Measurements from ENCODE around the gene ORM2. TPM values are rescaled to one million over a fixed set of nuclear protein-coding genes. Genes with fewer than 3 reads are reported as not detected.

ORM2 gene
- total RNA-seq, 2 donors from 2014 or later = 0.59 to 0.80 TPM

GRCh38 chr9:114347675-114348074 is 18.0 kb downstream of the ORM2 start:
- peaks cover 10% of the 10 kb centered on the region for H3K36me3 ChIP-seq (ENCODE audit: control insufficient read depth, insufficient read depth, low read length)
- TF ChIP-seq, protein P1, sequence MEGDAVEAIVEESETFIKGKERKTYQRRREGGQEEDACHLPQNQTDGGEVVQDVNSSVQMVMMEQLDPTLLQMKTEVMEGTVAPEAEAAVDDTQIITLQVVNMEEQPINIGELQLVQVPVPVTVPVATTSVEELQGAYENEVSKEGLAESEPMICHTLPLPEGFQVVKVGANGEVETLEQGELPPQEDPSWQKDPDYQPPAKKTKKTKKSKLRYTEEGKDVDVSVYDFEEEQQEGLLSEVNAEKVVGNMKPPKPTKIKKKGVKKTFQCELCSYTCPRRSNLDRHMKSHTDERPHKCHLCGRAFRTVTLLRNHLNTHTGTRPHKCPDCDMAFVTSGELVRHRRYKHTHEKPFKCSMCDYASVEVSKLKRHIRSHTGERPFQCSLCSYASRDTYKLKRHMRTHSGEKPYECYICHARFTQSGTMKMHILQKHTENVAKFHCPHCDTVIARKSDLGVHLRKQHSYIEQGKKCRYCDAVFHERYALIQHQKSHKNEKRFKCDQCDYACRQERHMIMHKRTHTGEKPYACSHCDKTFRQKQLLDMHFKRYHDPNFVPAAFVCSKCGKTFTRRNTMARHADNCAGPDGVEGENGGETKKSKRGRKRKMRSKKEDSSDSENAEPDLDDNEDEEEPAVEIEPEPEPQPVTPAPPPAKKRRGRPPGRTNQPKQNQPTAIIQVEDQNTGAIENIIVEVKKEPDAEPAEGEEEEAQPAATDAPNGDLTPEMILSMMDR (conservative IDR thresholded peaks at IDR 0.05) = no peak
- Mint-ChIP-seq H3K4me3 (no peak overlapping the region), H3K4me1 (peaks cover 10% of the 10 kb centered on the region), H3K27ac (no peak overlapping the region), H3K9me3 (no peaks in the 10 kb centered on the region), H3K36me3 (ENCODE audit: low read depth) (peaks cover 30% of the 10 kb centered on the region), H3K27me3 (ENCODE audit: insufficient read depth) (no peaks in the 10 kb centered on the region)
- 88 to 89% methylated on average over 15 of the region's 15 CpGs for whole genome bisulfite sequencing, 2 experiments (ENCODE audit: insufficient coverage in 1 of 2, insufficient read length in 1 of 2)
- DNase-seq = no peak
- no peak overlapping the region for H3K9ac ChIP-seq (ENCODE audit: extremely low read depth, low read length, poor library complexity, severe bottlenecking)
- no peaks in the 10 kb centered on the region for H3K4me1 ChIP-seq (ENCODE audit: control insufficient read depth, insufficient read depth, low read length)
- H3K9me3 ChIP-seq (ENCODE audit: control insufficient read depth, low read length) = no peaks in the 10 kb centered on the region
- H3K27ac ChIP-seq (ENCODE audit: low read depth, low read length) = peak overlapping the region; percentile 60
- H3K4me3 ChIP-seq (ENCODE audit: low read length) = no peak overlapping the region
- H3K27me3 ChIP-seq (ENCODE audit: control insufficient read depth, insufficient read depth, low read length, poor library complexity, severe bottlenecking) = no peaks in the 10 kb centered on the region

- TF ChIP-seq, protein P1 (conservative IDR thresholded peaks at IDR 0.05) = no peak
- H3K27ac Mint-ChIP-seq = peak overlapping the region; percentile 38
- H3K9me3 Mint-ChIP-seq = no peaks in the 10 kb centered on the region
- peaks cover 30% of the 10 kb centered on the region for H3K36me3 Mint-ChIP-seq (ENCODE audit: low read depth)
- no peak overlapping the region for H3K4me3 Mint-ChIP-seq
- no peaks in the 10 kb centered on the region for H3K4me1 ChIP-seq (ENCODE audit: control insufficient read depth, insufficient read depth, low read length)
- no peak for DNase-seq
- WGBS, 2 experiments (ENCODE audit: insufficient coverage in 1 of 2, insufficient read length in 1 of 2) = 82 to 83% methylated on average over 9 to 12 of the region's 12 CpGs
- no peaks in the 10 kb centered on the region for H3K9me3 ChIP-seq (ENCODE audit: control insufficient read depth, low read length)
- H3K9ac ChIP-seq (ENCODE audit: extremely low read depth, low read length, poor library complexity, severe bottlenecking) = no peak overlapping the region
- no peaks in the 10 kb centered on the region for H3K27me3 ChIP-seq (ENCODE audit: control insufficient read depth, insufficient read depth, low read length, poor library complexity, severe bottlenecking)
- peaks cover 6% of the 10 kb centered on the region for H3K36me3 ChIP-seq (ENCODE audit: control insufficient read depth, insufficient read depth, low read length)
- H3K4me3 ChIP-seq (ENCODE audit: low read length) = no peak overlapping the region
- H3K27me3 Mint-ChIP-seq (ENCODE audit: insufficient read depth) = no peaks in the 10 kb centered on the region
- H3K4me1 Mint-ChIP-seq = peaks cover 10% of the 10 kb centered on the region
- H3K27ac ChIP-seq (ENCODE audit: low read depth, low read length) = peak overlapping the region; percentile 60
Measured at GRCh38 chr9:114348261-114348905, 18.7 kb downstream of the ORM2 start.

DNA sequence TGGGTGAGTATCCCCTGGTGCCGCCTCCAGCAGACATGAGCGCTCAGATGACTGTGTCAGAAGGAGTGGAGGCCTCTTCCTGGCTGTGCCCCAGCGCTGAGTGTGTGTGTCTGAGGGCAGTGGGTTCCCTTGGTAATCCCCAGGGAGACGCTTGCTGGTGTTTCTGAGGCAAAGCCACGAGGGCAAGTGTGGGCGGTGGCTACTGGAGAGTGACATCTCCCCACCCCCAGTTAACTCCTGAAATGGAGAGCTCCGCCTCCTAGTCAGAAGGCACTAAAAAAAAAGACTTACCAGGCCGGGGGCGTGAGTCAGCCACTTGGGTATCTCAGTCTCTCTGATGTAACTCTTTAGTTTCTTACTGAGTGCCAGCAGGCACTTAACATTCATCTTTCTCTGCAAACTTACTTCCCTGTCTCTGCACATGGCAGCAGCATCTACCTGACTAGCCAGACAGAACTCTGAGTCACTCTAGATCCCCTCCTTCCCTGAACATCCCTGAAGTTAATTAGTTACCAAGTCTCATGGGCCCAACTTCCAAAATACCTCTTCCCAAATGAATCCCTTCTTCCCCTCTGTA is 19.3 kb downstream of the ORM2 start:
- H3K4me1 ChIP-seq (ENCODE audit: control insufficient read depth, insufficient read depth, low read length) = no peaks in the 10 kb centered on the region
- DNase-seq = peak; percentile 90
- H3K27ac ChIP-seq (ENCODE audit: low read depth, low read length) = peak overlapping the region; percentile 52
- no peaks in the 10 kb centered on the region for H3K27me3 ChIP-seq (ENCODE audit: control insufficient read depth, insufficient read depth, low read length, poor library complexity, severe bottlenecking)
- H3K9me3 Mint-ChIP-seq = no peaks in the 10 kb centered on the region
- H3K4me3 Mint-ChIP-seq = no peak overlapping the region
- H3K27me3 Mint-ChIP-seq (ENCODE audit: insufficient read depth) = no peaks in the 10 kb centered on the region
- H3K9me3 ChIP-seq (ENCODE audit: control insufficient read depth, low read length) = no peaks in the 10 kb centered on the region
- peaks cover 30% of the 10 kb centered on the region for H3K36me3 Mint-ChIP-seq (ENCODE audit: low read depth)
- H3K27ac Mint-ChIP-seq = peak overlapping the region; percentile 85
- WGBS, 2 experiments (ENCODE audit: insufficient coverage in 1 of 2, insufficient read length in 1 of 2) = 34 to 53% methylated on average over 3 to 9 of the region's 9 CpGs
- TF ChIP-seq, protein P1 (conservative IDR thresholded peaks at IDR 0.05) = no peak
- H3K36me3 ChIP-seq (ENCODE audit: control insufficient read depth, insufficient read depth, low read length) = peaks cover 6% of the 10 kb centered on the region
- H3K4me3 ChIP-seq (ENCODE audit: low read length) = no peak overlapping the region
- H3K4me1 Mint-ChIP-seq = peaks cover 10% of the 10 kb centered on the region
- H3K9ac ChIP-seq (ENCODE audit: extremely low read depth, low read length, poor library complexity, severe bottlenecking) = no peak overlapping the region

All from endodermal cell (in vitro differentiated cells).